Smooth muscle cell (in vitro differentiated cells): Measurements from ENCODE around the gene KPNA4. TPM values are rescaled to one million over a fixed set of nuclear protein-coding genes. Genes with fewer than 3 reads are reported as not detected.

ENCODE experiments used
- DNase-seq: peaks from one replicate; lab custom pipeline; 2025; ENCODE audit not compliant: unreplicated experiment; lab: John Stamatoyannopoulos, UW
- H2AFZ ChIP-seq: fragments of 200-600 bp; sonication (generic); 2 replicates; pipeline ENCODE4 v1.6.0; 2016; ENCODE audit warnings: antibody characterized with exemption, low read depth, mild to moderate bottlenecking
- H3F3A ChIP-seq: fragments of 200-600 bp; sonication (generic); 2 replicates; pipeline ENCODE4 v1.6.0; 2017; ENCODE audit warnings: antibody characterized with exemption, low read depth
- H3K27ac ChIP-seq: fragments of 200-600 bp; sonication (generic); 2 replicates; pipeline ENCODE4 v1.5.1; 2016; ENCODE audit warnings: low read depth, mild to moderate bottlenecking
- H3K27me3 ChIP-seq: fragments of 200-600 bp; sonication (generic); 2 replicates; pipeline ENCODE4 v1.6.1; 2016; ENCODE audit warnings: low read depth, mild to moderate bottlenecking
- H3K36me3 ChIP-seq: fragments of 200-600 bp; sonication (generic); 2 replicates; pipeline ENCODE4 v1.5.1; 2016; ENCODE audit warnings: low read depth
- H3K4me1 ChIP-seq: fragments of 200-600 bp; sonication (generic); 2 replicates; pipeline ENCODE4 v1.5.1; 2016; ENCODE audit warnings: low read depth
- H3K4me2 ChIP-seq: fragments of 200-600 bp; sonication (generic); 2 replicates; pipeline ENCODE4 v1.6.0; 2016; ENCODE audit warnings: mild to moderate bottlenecking
- H3K4me3 ChIP-seq: fragments of 200-600 bp; sonication (generic); 2 replicates; pipeline ENCODE4 v1.5.1; 2016; ENCODE audit warnings: mild to moderate bottlenecking
- H3K79me2 ChIP-seq: fragments of 200-600 bp; sonication (generic); 2 replicates; pipeline ENCODE4 v1.6.0; 2016; ENCODE audit warnings: low read depth, mild to moderate bottlenecking
- H3K9ac ChIP-seq: fragments of 200-600 bp; sonication (generic); 2 replicates; pipeline ENCODE4 v1.6.0; 2016; ENCODE audit warnings: low read depth
- H3K9me3 ChIP-seq: fragments of 200-600 bp; sonication (generic); replicated peaks from 2 replicates; pipeline ENCODE4 v1.5.1; 2016; ENCODE audit warnings: low read depth
- H4K20me1 ChIP-seq: fragments of 200-600 bp; sonication (generic); 2 replicates; pipeline ENCODE4 v1.6.0; 2016; ENCODE audit warnings: low read depth
- WGBS: methylation state at CpG from one replicate; pipeline ENCODE4 v1.1.7; 2016; ENCODE audit warnings: low lambda C conversion rate; 5-methylcytosine and 5-hydroxymethylcytosine counted together
- polyA plus RNA-seq: library from polyadenylated mRNA; unstranded; fragments of >200 nt; fragmentation: Nextera tagmentation; extraction: Ambion mirVana; gene quantifications from 2 replicates; pipeline ENCODE4 v1.2.1, GENCODE V29; 2016
- total RNA-seq: library from RNA; depleted of rRNA; stranded (reverse); fragments of >200 nt; gene quantifications from 2 replicates; pipeline ENCODE4 v1.2.3, GENCODE V29; 2014
- TF ChIP-seq, protein P1 (sequence below): fragments of 200-600 bp; sonication (generic); IDR thresholded peaks from 2 replicates; pipeline ENCODE4 v1.5.1; 2017; ENCODE audit warnings: borderline replicate concordance, mild to moderate bottlenecking, antibody characterized with exemption; ENCODE audit not compliant: insufficient read depth, poor library complexity, severe bottlenecking

Gene KPNA4
- total and polyA plus RNA-seq, 2 experiments from 2014 or later: 12.4 to 34.1 TPM

DNA sequence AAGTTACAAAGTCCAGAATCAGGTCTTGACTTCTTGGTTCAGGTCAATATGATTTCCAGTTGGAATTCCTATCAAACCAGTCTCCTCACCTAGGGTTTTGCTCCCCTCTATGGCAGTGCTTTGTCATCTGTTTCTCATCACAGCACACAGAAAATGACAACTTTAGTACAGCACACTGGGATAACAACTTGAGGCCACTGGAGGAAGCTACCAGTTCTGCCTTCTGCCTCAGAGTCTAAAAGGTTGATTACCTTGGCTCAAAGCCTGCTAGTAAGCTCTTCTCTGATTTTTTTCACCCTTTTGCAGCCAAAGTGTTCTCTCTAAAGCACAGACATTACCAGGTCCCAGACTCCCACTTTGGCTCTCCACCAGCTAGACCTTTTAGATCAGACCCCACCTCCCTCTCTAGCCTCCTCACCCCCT, 90.9 kb downstream of the KPNA4 start:
- TF ChIP-seq, protein P1, sequence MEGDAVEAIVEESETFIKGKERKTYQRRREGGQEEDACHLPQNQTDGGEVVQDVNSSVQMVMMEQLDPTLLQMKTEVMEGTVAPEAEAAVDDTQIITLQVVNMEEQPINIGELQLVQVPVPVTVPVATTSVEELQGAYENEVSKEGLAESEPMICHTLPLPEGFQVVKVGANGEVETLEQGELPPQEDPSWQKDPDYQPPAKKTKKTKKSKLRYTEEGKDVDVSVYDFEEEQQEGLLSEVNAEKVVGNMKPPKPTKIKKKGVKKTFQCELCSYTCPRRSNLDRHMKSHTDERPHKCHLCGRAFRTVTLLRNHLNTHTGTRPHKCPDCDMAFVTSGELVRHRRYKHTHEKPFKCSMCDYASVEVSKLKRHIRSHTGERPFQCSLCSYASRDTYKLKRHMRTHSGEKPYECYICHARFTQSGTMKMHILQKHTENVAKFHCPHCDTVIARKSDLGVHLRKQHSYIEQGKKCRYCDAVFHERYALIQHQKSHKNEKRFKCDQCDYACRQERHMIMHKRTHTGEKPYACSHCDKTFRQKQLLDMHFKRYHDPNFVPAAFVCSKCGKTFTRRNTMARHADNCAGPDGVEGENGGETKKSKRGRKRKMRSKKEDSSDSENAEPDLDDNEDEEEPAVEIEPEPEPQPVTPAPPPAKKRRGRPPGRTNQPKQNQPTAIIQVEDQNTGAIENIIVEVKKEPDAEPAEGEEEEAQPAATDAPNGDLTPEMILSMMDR: no peak
- Histone ChIP-seq H3K4me2 (peak overlapping the region; percentile 16), H3K36me3 (no peaks in the 10 kb centered on the region), H2AFZ (no peak overlapping the region), H4K20me1 (no peaks in the 10 kb centered on the region), H3K79me2 (no peaks in the 10 kb centered on the region), H3K27me3 (no peaks in the 10 kb centered on the region), H3K9me3 (no peaks in the 10 kb centered on the region), H3K4me3 (no peak overlapping the region), H3K27ac (no peak overlapping the region), H3F3A (no peaks in the 10 kb centered on the region), H3K4me1 (no peaks in the 10 kb centered on the region), H3K9ac (no peak overlapping the region)
- no peak for DNase-seq

DNA sequence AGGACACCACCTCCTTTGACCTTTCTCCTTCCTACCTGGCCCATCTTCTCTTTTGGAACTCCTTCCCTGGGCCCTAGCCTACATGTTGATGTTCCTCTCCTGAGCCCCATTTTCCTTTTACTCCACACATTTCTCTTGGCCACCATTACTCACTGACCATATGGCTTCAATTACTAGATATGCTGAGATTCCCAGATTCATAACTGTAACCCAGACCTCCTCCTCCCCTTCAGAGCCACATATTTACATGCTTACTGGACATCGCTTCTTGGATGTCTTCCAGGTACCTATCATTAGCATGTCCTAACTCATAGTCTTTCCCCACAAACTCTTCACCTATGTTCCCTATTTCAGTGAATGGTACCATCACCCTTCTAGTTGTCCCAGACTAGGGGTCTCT, 91.4 kb downstream of the KPNA4 start:
- Histone ChIP-seq H3K9me3 (no peaks in the 10 kb centered on the region), H3K79me2 (no peaks in the 10 kb centered on the region), H4K20me1 (no peaks in the 10 kb centered on the region), H3F3A (no peaks in the 10 kb centered on the region), H3K4me1 (no peaks in the 10 kb centered on the region), H3K9ac (no peak overlapping the region), H2AFZ (no peak overlapping the region), H3K27ac (no peak overlapping the region), H3K4me2 (peak overlapping the region; percentile 16), H3K27me3 (no peaks in the 10 kb centered on the region), H3K36me3 (no peaks in the 10 kb centered on the region), H3K4me3 (no peak overlapping the region)
- WGBS: 76% methylated on average over 1 of the region's 1 CpG
- DNase-seq: no peak
- TF ChIP-seq, protein P1: no peak

DNA sequence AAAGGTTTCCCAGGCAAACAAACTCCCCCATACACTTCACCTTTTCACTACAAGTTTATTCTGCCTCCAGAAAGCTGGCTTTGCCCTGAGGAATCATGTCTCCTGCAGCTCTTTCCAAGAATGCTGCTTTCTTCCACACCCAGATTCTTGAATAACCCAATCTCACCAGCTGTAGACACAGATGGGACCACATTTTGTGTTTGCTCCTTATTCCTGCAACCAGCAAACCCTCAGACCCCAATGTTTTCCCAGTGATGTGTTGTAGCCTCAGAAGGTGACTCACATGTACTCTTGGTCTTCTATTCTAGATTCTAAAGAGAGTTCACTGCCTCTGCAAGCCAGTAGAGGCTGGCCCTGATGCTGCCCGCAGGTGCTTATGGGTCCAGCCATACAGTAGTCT, 92.2 kb downstream of the KPNA4 start:
- TF ChIP-seq, protein P1: no peak
- no peak overlapping the region for H3K27ac ChIP-seq
- 56% methylated on average over 1 of the region's 1 CpG for WGBS
- no peaks in the 10 kb centered on the region for H3F3A ChIP-seq
- H3K27me3 ChIP-seq: no peaks in the 10 kb centered on the region
- H3K79me2 ChIP-seq: no peaks in the 10 kb centered on the region
- H4K20me1 ChIP-seq: no peaks in the 10 kb centered on the region
- H3K4me2 ChIP-seq: no peak overlapping the region
- H3K4me3 ChIP-seq: no peak overlapping the region
- DNase-seq: no peak
- no peak overlapping the region for H2AFZ ChIP-seq
- H3K9me3 ChIP-seq: no peaks in the 10 kb centered on the region
- H3K4me1 ChIP-seq: no peaks in the 10 kb centered on the region
- H3K9ac ChIP-seq: no peak overlapping the region
- no peaks in the 10 kb centered on the region for H3K36me3 ChIP-seq

DNA sequence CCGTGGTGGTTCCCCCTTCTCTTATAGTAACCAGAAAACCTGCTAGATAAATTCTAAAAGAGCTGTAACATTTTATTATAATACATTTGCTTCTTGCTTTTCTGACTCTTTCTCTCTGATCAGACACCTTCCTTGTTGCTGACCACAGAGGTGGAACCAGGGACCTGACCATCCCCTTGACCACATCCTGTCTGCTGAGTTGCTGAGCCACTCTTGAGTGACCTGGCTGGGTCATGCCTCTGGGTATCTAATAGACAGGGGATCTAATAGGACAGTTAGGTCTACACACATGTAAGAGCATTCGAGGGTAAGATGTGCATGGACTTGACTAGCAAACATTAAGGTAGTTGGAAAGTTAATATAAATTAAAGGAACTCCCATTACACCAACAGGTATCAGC, 93.0 kb downstream of the KPNA4 start:
- no peaks in the 10 kb centered on the region for H3K36me3 ChIP-seq
- no peak overlapping the region for H2AFZ ChIP-seq
- H3K4me2 ChIP-seq: no peak overlapping the region
- WGBS: 68% methylated on average over 2 of the region's 2 CpGs
- H3K79me2 ChIP-seq: no peaks in the 10 kb centered on the region
- H3K4me1 ChIP-seq: no peaks in the 10 kb centered on the region
- no peaks in the 10 kb centered on the region for H4K20me1 ChIP-seq
- H3K27ac ChIP-seq: no peak overlapping the region
- H3K27me3 ChIP-seq: no peaks in the 10 kb centered on the region
- H3K9me3 ChIP-seq: no peaks in the 10 kb centered on the region
- H3K9ac ChIP-seq: no peak overlapping the region
- TF ChIP-seq, protein P1: no peak
- no peak overlapping the region for H3K4me3 ChIP-seq
- no peaks in the 10 kb centered on the region for H3F3A ChIP-seq
- DNase-seq: no peak
